MG63 (cell line): ENCODE measurements around the gene RAE1. TPM values are rescaled to one million over a fixed set of nuclear protein-coding genes. Genes with fewer than 3 reads are reported as not detected.

Experiments
- DNase-seq: peaks from one replicate; pipeline ENCODE4 v3.0.0-alpha.2; 2020
- H3K27me3 ChIP-seq: fragments of 250-450 bp; sonication (Bioruptor Pico); 2 replicates; pipeline ENCODE4 v1.5.1; 2020; ENCODE audit warnings: mild to moderate bottlenecking, moderate library complexity
- H3K36me3 ChIP-seq: fragments of 250-450 bp; sonication (Bioruptor Pico); 2 replicates; pipeline ENCODE4 v1.5.1; 2020; ENCODE audit warnings: mild to moderate bottlenecking, moderate library complexity
- H3K4me3 ChIP-seq: fragments of 250-450 bp; sonication (Bioruptor Pico); 2 replicates; pipeline ENCODE4 v1.5.1; 2020; ENCODE audit warnings: mild to moderate bottlenecking, moderate library complexity
- H3K9me3 ChIP-seq: fragments of 250-450 bp; sonication (Bioruptor Pico); 2 replicates; pipeline ENCODE4 v1.5.1; 2020; ENCODE audit warnings: mild to moderate bottlenecking, moderate library complexity
- total RNA-seq: library from RNA; depleted of rRNA; stranded (reverse); fragments of >200 nt; shearing (Covaris generic); gene quantifications from 2 replicates; pipeline ENCODE4 v1.2.3, GENCODE V29; 2014; ENCODE audit warnings: low replicate concordance; rRNA removed

The RAE1 gene, protein sequence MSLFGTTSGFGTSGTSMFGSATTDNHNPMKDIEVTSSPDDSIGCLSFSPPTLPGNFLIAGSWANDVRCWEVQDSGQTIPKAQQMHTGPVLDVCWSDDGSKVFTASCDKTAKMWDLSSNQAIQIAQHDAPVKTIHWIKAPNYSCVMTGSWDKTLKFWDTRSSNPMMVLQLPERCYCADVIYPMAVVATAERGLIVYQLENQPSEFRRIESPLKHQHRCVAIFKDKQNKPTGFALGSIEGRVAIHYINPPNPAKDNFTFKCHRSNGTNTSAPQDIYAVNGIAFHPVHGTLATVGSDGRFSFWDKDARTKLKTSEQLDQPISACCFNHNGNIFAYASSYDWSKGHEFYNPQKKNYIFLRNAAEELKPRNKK
- 74.3 and 85.5 TPM in 2 replicates for total RNA-seq

DNA sequence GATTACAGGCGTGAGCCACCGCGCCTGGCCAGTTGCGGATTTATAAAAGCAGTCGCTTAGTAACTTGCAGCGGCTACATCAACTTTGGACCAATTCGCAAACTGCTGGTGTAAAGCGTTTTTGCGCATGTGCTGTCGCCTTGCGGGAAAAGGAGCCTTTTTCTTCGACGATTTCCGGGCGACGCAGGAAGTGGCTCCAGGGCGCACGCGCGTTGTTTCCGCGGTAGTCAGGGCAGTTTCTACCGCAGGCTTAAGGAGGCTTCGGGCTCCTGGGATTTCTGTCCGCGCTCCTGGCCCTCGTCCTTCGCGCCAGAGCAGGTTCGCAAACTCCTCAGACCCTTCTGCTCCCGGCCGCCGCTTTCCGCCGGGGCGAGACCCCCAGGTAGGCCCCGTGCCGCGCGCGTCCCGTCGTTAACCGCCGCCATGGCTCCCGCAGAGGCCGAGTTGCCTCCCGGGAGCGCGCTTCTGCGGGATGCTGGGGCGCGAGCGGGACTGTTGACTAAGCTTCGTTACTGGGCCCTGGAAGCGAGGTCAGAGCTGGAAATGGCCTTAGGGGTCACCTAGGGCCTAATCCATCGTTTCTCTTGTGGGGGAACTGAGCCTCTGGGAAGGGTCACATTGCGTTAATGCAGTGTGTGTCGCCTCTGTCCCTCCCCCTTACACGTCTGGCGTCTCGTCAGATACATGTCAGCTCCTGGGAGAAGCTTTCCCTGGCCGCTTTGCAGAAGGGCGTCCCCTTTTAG lies at the start of gene RAE1:
TSS of gene RAE1 (plus strand) at position 214 of the 742 bp plus-strand sequence. CDS start 2,784 bp downstream, outside the sequence.
- DNase-seq = peak; percentile 91
- Histone ChIP-seq H3K36me3 (peaks cover 4% of the 10 kb centered on the region), H3K4me3 (peak within 1 kb of the TSS; percentile 91), H3K9me3 (no peaks in the 10 kb centered on the region), H3K27me3 (no peaks in the 10 kb centered on the region)

DNA sequence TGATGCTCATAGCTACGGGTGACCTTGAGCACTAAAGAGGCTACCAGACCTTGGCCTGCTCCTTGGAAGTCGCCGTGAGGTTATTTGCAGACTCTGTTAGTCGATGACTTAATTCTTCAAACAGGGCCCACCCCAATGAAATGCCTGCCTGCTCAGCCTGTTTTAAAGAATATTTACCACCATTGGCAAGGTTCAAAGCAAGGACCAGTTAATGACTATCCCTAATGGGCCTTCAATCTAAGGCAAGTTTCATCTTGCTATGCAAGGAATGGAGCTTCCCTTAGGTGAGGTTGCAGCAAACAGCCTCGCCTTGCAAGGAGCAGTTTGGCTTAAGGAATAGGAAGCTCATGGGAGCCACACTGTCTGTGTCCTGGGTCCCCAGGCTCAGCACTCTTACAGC lies 44.3 kb upstream of the RAE1 start:
- H3K4me3 ChIP-seq = no peak overlapping the region
- no peaks in the 10 kb centered on the region for H3K36me3 ChIP-seq
- no peaks in the 10 kb centered on the region for H3K9me3 ChIP-seq
- H3K27me3 ChIP-seq = no peaks in the 10 kb centered on the region; the same call in 1 of the 2 replicates
- DNase-seq = no peak

DNA sequence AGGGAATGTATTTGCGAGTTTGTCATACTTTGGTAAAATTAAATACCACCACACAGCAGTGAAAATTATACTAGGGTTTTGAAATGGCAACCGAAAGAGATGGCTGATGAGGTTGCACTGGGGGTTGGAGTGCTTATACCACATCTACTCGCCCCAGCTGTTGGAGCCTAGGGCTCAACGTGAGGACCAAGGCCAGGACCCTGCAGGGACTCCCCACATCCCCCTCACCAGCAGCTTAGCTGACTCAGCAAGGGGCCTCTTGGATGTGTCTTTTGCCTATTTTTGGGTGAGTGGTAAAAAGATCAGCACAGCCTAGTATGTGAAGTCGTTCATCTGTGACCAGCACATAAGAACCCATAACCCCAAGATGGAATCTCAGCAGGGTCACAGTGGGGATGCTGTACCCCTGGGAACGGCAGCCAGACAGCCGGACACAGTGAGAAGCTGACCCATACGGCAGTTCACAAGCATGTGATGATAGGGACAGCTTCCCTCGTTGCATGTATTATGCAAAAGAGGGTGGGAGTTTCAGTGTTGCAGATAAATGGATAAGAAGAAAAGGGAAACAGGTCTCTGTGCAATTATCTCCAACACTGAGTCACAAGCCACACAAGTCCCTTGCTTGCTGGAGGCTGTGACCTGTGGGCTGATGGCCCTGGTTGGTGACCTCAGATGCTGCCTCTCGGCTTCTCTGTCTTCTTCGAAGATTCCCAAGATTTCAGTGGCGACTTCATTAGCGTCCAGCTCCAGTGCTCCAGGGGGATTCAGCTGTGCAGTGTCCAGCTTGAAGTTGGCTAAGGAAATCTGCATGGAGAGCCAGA lies 42.4 kb upstream of the RAE1 start:
- H3K27me3 ChIP-seq = no peaks in the 10 kb centered on the region; the same call in 1 of the 2 replicates
- H3K4me3 ChIP-seq = no peak overlapping the region
- no peaks in the 10 kb centered on the region for H3K36me3 ChIP-seq
- H3K9me3 ChIP-seq = no peaks in the 10 kb centered on the region
- no peak for DNase-seq

DNA sequence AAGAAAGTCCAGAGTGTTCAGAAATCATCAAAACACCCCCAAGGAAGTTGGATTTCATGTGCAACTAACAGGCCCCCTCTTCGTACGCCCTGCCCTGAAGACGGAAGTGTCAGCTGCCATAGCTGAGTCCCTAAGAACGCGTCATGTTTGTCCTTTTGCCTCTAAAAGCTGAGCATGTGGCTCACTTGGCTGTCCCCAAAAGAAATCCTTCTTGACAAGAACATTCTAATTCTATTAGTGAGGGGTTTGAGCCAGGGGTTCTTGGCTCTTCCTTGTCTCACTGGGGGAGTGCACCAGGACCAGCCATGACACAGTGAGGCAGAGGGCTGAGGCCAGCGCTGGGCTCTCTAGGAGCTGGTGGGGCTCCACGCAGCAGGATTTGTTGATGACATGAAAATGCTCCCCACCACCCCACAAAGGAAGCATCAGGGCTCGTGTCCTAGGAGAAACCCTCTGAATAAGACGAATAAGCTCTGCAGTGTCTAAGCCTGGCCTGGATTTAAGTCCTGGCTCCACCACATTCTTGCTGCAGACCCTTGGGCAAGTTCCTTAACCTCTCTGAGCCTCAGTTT lies 41.4 kb upstream of the RAE1 start:
- H3K4me3 ChIP-seq = no peak overlapping the region
- no peaks in the 10 kb centered on the region for H3K36me3 ChIP-seq
- no peak for DNase-seq
- no peaks in the 10 kb centered on the region for H3K9me3 ChIP-seq
- no peaks in the 10 kb centered on the region; the same call in 1 of the 2 replicates for H3K27me3 ChIP-seq

DNA sequence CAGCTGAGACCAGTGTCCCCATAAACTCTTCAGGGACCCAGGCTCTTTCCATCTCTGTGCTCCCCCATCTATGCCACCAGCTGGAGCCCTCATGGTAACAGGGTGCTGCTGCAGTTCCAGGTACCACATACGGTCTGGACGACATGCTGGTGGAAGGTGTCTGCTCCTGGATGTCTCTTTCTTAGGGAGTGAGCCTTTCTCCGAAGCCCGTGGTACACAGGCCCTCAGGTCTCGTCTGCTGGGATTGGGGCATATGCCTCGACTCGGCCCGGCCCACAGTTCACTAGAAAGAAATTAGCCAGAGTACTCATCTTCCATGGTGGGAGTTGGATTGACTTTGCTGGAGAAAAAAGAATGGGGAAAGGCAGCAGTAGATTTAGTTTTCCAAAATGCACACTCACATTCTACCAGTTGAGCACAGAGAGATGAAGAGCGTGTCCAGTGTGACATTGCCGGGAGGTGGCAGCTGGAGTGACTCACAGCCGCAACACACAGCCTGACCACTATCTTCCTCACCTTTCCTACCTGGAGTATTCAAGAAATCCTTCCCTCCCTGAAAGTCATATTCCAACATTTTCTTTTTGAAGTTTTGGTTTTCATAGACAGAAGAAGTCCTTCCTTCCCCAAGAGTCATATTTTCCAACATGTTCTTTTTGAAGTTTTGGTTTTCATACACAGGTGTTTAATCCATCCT lies 40.1 kb upstream of the RAE1 start:
- no peaks in the 10 kb centered on the region for H3K36me3 ChIP-seq
- H3K4me3 ChIP-seq = no peak overlapping the region
- no peaks in the 10 kb centered on the region for H3K9me3 ChIP-seq
- no peak for DNase-seq
- H3K27me3 ChIP-seq = no peaks in the 10 kb centered on the region; the same call in 1 of the 2 replicates

DNA sequence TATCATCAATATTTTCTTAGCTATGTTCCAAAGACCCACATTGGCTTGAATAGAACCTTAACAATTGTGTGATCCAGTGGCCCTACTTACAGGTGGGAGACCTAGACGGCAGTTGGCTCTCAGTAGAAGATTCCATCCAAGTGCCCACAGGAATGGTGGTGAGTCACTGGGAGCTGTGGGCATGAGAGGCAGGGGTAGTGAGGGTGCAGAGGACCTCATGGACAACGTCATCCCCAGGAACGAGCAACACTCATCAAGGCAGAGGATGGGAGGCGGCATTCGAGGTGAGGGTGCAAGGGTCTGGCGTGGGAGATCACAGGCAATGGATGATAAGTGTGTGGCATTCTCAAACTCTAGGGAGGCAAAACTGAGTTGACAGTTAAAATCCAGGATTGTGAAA lies 38.9 kb upstream of the RAE1 start:
- Histone ChIP-seq H3K27me3 (no peaks in the 10 kb centered on the region; the same call in 1 of the 2 replicates), H3K9me3 (no peaks in the 10 kb centered on the region), H3K36me3 (no peaks in the 10 kb centered on the region), H3K4me3 (no peak overlapping the region)
- no peak for DNase-seq

DNA sequence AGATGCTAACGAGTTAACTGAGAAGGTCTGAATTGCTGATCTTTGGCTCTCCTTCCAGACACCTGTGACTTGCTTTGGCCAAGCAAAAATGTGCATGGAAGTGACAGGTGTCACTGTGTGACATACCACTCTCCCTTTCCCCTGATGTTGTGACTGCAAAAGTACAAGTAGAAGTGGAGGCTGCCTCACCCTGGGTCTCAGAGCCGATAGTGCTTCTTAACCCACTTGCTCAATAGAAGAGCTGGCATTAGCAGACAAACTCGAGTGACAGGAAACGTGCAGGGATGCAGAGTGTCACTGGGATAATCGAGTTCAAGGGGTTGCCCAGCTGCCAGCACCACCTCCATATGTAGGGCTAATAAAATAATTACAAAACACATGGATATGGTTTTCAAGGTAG lies 37.8 kb upstream of the RAE1 start:
- no peak for DNase-seq
- H3K4me3 ChIP-seq = no peak overlapping the region
- no peaks in the 10 kb centered on the region for H3K36me3 ChIP-seq
- H3K27me3 ChIP-seq = no peaks in the 10 kb centered on the region; the same call in 1 of the 2 replicates
- H3K9me3 ChIP-seq = no peaks in the 10 kb centered on the region

DNA sequence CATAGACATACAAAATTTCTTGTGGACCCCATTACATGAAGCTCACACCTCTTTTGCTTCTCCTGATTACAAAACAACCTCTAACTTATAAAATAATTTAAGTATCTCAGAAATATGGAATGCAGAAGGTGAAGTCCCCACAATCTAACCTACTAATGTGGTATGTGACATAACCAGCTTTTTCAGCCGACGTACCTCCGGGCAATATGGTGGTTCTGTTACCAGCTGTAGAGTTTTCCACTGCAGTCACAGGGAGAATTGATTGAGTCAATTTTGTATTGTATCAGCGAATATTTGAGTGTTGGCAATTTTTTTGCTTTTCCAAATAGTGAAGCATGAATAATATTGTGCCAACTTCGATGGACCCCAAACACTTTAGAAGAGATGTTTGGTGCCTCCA lies 37.1 kb upstream of the RAE1 start:
- H3K36me3 ChIP-seq = no peaks in the 10 kb centered on the region
- H3K27me3 ChIP-seq = no peaks in the 10 kb centered on the region; the same call in 1 of the 2 replicates
- DNase-seq = no peak
- H3K9me3 ChIP-seq = no peaks in the 10 kb centered on the region
- no peak overlapping the region for H3K4me3 ChIP-seq

DNA sequence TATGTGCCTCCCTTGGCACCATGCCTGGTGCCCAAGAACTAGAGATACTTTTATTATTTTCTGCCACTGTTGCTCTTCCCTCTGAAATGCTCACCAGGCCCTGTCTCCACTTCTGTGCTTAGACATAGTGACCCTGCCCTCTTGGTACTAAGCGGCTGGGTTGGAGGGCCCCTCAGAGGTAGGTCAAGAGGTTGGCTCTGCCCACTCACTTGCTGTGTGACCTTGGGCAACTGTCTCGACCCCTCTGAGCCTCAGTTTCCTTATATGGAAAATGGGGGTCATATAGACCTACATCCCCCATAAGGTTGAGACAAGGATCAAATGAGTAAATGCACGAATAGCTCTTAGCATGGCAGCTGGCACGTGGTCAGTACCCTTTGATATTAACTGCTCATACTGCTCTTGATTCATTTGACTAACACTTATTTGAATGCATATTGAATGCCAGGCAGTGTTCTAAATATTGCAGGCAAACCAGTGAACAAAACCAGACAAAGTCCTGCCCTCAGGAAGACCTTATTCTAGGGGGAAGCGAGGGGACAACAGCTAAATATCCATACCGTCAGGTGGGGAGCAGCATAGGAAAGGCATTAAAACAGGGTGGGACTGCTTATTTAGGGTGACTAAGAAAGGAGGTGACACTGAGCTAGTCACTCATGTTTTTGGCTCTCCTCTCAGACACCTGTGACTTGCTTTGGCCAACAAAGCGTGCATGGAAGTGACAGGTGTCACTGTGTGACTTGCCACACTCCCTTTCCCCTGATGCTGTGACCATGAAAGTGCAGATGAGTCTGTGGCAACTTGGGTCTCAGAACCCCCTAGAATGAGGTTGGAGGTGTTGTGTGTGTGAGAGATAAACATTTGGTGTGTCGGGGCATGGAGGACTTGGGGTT lies 35.7 kb upstream of the RAE1 start:
- no peak for DNase-seq
- Histone ChIP-seq H3K9me3 (no peaks in the 10 kb centered on the region), H3K27me3 (no peaks in the 10 kb centered on the region; the same call in 1 of the 2 replicates), H3K4me3 (no peak overlapping the region), H3K36me3 (no peaks in the 10 kb centered on the region)

DNA sequence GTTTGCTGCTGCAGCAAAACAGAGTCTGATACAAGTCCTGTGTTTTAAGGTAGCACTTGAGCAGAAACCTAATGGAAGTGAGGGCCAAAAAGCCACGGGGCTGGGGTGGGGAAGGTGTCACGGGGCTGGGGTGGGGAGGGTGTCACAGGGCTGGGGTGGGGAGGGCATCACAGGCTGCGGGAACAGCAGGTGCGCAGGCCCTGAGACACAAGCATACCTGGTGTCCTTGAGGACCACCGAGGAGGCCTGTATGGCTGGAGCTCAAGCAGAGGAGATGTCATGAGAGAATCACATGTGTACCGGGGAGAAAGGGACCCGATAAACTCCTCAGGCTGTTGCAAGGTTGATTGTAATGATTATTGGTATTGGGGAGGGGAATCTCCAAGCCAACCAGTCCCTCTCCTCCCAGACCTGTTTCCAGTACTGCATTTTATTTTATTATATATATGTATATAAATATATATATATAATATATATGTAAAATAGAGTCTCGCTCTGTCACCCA lies 35.0 kb upstream of the RAE1 start:
- H3K4me3 ChIP-seq = no peak overlapping the region
- no peaks in the 10 kb centered on the region for H3K36me3 ChIP-seq
- DNase-seq = no peak
- no peaks in the 10 kb centered on the region for H3K9me3 ChIP-seq
- no peaks in the 10 kb centered on the region; the same call in 1 of the 2 replicates for H3K27me3 ChIP-seq

DNA sequence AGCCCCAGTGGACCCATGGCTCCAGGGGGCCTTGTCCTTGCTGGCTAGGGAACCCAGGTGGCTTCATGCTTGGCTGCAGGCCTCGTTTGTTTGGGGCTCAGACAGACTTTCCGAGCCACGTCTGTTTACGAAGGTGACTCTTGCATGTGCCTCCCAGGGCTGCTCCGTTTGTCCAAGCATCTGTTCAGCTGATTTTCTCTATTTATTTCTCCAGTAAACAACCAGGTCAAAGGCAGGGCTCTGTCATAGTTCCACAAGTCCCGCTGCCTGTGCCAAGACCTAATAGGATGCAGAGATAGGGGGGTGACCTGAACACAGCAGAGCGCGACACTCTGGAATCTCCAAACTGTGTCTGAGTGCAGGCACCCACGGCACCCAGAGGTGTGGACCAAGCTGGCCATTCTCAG lies 34.3 kb upstream of the RAE1 start:
- Histone ChIP-seq H3K27me3 (no peaks in the 10 kb centered on the region), H3K4me3 (no peak overlapping the region), H3K9me3 (no peaks in the 10 kb centered on the region), H3K36me3 (no peaks in the 10 kb centered on the region)
- DNase-seq = no peak

DNA sequence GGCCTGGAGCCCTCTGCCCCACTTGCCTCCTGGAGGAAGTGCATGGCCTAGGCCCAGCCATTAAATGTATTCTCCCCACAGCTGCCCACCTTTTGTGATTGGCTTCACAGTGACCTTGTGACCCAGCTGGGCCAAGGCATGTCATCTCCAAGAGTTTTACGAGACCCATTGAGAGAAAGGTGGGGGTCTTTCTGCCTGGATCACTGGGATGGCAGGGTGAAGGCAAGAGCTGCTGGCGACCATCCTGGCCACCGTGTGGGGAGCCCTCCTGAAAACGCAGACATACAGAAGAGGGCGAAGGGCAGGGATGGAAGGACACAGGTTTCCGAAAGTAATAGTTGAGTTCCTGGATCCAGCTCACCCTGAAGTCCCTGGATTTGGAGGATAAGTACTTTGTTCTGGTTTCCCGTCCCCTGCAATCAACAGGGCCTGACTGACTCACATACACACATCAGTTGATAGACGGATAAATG lies 33.7 kb upstream of the RAE1 start:
- H3K4me3 ChIP-seq = no peak overlapping the region
- DNase-seq = no peak

DNA sequence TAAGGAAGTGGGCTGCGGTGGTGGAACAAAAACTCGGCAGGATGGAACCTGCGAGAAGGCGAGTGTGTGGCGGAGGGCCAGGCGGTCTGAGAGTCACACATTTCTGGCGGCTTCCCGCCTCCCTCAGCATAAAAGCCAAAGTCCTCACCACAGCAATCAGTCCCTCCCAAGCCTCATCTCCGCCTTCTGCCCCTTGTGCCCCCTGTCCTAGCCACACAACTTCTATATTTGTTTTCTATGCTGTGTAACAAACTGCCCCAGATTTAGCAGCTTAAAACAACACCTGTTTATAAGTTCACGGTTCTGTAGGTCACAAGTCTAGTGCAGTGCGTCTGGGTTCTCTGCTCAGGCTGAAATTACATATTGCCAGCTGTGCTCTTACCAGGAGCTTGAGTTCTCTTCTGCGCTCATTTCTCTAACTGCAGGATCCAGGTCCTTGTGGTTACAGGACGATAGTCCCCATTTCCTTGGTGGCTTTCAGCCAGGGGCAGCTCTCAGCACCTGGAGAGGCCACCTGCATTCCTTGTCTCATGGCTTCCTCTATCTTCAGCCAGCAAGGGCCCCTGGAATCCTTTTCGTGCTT lies 33.2 kb upstream of the RAE1 start:
- DNase-seq = no peak
- H3K36me3 ChIP-seq = no peaks in the 10 kb centered on the region
- H3K27me3 ChIP-seq = no peaks in the 10 kb centered on the region

More for the DNA sequence above, 33.7 kb upstream of the RAE1 start:
- Histone ChIP-seq H3K9me3 (no peaks in the 10 kb centered on the region), H3K27me3 (no peaks in the 10 kb centered on the region), H3K36me3 (no peaks in the 10 kb centered on the region)

DNA sequence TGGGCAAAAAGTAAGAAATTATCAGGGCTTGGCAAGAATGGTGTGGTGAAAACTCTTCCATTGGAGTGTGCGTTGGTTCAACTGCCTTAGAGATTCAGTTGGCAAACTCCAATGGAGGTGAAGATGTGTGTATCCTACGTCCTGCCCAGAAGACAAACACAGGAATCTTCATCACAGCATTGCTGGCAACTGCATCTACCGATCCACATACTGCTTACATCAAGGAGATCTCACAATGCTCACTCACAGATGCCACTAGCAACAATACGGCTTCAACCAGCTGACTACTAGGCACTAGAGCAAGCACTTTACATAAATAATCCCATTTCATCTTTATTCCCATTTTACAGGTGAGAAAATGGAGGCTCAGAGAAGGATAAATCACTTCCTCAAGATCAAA lies 31.5 kb upstream of the RAE1 start:
- Histone ChIP-seq H3K36me3 (no peaks in the 10 kb centered on the region), H3K27me3 (no peaks in the 10 kb centered on the region), H3K4me3 (no peak overlapping the region), H3K9me3 (no peaks in the 10 kb centered on the region)
- no peak for DNase-seq

More for the DNA sequence above, 33.2 kb upstream of the RAE1 start:
- H3K9me3 ChIP-seq = no peaks in the 10 kb centered on the region
- H3K4me3 ChIP-seq = no peak overlapping the region
